HEK293 (cell line): Measurements from ENCODE around the gene HK3.

Experiments
- CTCF ChIP-seq: fragments of 450-650 bp; formaldehyde crosslinking; IDR thresholded peaks from 2 replicates; pipeline ENCODE4 v1.5.1; 2016; ENCODE audit warnings: missing biosample characterization, missing genetic modification characterization
- HOXD13 ChIP-seq: sonication (generic); formaldehyde crosslinking; IDR thresholded peaks from 2 replicates; pipeline ENCODE4 v1.8.0; 2022; ENCODE audit warnings: missing genetic modification reagents, borderline replicate concordance
- KLF10 ChIP-seq: fragments of 450-650 bp; IDR thresholded peaks from 2 replicates; pipeline ENCODE4 v1.5.1; 2018; ENCODE audit warnings: missing biosample characterization, mild to moderate bottlenecking, missing genetic modification characterization
- ZBTB11 ChIP-seq: fragments of 450-650 bp; formaldehyde crosslinking; conservative IDR thresholded peaks from 2 replicates; pipeline ENCODE4 v1.5.1; 2016; ENCODE audit warnings: low read depth, missing biosample characterization, missing genetic modification characterization
- ZBTB26 ChIP-seq: fragments of 450-650 bp; formaldehyde crosslinking; optimal IDR thresholded peaks from 2 replicates; pipeline ENCODE3; 2016; ENCODE audit warnings: missing biosample characterization, mild to moderate bottlenecking, missing genetic modification characterization
- ZEB2 ChIP-seq: fragments of 450-650 bp; formaldehyde crosslinking; IDR thresholded peaks from 2 replicates; pipeline ENCODE4 v1.5.1; 2016; ENCODE audit warnings: missing biosample characterization, missing genetic modification characterization
- ZNF558 ChIP-seq: fragments of 450-650 bp; formaldehyde crosslinking; IDR thresholded peaks from 2 replicates; pipeline ENCODE4 v1.5.1; 2016; ENCODE audit warnings: missing biosample characterization, missing genetic modification characterization
- ZNF561 ChIP-seq: fragments of 450-650 bp; IDR thresholded peaks from 2 replicates; pipeline ENCODE4 v1.5.1; 2018; ENCODE audit warnings: missing biosample characterization, missing genetic modification characterization, borderline replicate concordance

DNA sequence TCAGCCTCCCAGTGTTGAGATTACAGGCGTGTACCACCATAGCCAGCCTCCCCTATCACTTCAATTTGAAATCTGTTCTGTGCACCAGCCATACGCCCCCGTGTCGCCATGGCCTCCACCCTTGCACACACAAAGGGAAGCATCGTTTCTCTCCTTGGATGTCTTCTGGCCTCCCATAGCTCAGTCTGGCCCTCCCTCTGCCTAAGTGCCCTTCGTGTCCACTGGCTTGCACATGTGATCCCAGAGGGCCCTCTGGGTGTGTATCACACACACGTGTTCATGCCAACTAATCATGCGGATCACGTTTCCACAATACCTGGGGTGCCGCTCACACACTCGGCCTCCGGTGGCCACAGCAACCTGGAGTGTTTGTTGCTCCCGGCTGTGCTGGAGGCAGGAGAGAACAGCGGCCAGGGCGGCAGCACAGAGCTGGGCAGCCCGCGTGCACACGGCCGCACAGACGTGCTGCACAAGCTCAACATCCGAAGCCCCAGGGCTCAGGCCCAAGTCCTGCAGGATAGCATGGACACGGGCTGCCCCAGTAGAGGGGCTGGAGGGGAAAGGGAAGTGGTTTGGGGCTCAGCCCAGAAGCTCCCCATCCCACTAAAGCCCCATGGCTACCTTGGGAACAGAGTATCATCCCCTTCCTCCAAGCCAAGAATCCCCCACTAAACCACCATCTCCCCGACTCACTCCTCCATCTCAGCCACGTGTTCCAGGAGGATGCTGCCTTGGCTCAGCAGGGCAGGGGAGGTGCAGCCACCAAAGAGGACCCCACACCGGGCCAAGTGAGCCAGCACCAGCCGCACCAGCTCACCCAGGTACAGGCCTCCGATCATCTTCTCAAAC is 10.9 kb downstream of the HK3 start:
- TF ChIP-seq ZNF561 (tag by site-specific recombination): no peak
- TF ChIP-seq ZBTB26 (tag by site-specific recombination): no peak
- TF ChIP-seq CTCF (tag by site-specific recombination): no peak
- no peak for TF ChIP-seq ZNF558 (tag by site-specific recombination)
- TF ChIP-seq ZEB2: no peak
- TF ChIP-seq HOXD13 (CRISPR knock-in tag): no peak
- no peak for TF ChIP-seq KLF10 (tag by site-specific recombination)
- no peak for TF ChIP-seq ZBTB11 (tag by site-specific recombination)
